Measurements from ENCODE around the gene PALLD. TPM values are rescaled to one million over a fixed set of nuclear protein-coding genes. Genes with fewer than 3 reads are reported as not detected.

Gene PALLD
- total RNA-seq, 1 experiment from 2014 or later, result 50.0 TPM

DNA sequence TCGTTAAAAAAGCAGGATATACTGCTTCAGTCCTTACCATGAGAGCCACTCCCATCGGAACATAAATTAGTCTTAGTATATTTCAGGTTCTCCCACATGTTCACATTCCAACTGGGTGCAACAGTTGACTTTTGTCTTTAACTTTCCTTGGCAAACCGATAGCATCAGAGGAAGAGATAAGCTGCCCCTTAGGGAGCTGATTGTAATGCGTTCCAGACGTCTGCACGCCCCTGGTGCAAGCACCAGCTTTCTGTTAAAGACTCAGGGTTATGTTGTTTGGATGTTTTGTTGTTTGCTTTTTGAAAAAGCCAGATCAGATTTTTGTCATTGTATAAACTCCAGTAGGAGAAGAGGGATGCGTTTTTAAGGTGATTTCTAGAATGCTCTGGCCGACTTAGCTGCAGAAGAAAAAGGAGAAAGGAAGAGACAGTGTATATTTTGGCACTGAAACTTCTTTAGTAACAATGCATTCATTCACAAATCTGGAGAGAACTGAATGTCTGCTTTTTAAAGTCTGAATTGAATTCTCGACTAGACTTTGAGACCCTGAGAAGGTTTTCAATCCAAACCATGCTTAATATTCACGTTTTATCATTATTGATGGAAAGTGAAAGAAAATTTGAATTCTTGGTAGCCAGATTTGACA is 352.3 kb downstream of the PALLD start:
- DNase-seq (ENCODE audit: low read depth), result peak; percentile 19

GRCh38 chr4:168849997-168850396 is 353.1 kb downstream of the PALLD start:
- no peak for DNase-seq (ENCODE audit: low read depth)

- no peak for DNase-seq (ENCODE audit: low read depth)
Observed at GRCh38 chr4:168852387-168852786, 355.5 kb downstream of the PALLD start.

DNA sequence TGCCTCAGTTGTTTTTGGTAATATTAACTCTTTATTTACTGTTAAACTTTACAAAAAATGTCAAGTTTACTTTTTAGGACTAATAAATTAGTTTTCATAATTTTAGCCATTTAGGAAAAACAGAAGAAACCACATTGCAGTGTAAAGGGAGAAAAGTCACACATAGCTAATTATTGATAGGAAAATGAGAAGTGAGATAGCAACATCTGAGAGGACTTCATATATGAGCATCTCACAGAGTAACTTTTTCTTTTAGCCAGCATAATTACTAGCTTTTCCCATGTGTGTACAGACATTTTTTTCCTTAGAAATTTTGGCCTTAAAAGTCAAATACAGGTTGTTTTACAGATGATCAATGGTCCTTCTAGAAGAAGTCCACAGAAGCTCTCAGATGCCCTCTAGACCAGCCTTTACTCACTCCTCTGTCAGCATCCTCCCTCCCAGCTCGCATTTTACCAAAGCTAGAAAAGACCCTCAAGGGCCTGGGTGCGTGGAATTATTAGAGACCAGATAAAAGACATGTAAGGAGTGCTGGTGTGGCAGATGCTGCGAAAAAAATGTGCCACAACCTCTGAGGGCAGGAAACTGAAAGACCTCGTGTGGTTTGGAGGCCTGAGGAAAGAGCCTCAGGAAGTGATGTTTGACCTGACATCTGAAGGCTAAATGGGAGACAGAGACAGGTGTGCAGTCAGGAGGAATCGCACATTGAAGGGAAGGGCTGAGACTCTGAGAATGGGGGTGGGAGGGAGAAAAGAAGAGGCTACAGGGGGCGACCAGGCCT is 356.3 kb downstream of the PALLD start:
- DNase-seq (ENCODE audit: low read depth), result no peak

DNA sequence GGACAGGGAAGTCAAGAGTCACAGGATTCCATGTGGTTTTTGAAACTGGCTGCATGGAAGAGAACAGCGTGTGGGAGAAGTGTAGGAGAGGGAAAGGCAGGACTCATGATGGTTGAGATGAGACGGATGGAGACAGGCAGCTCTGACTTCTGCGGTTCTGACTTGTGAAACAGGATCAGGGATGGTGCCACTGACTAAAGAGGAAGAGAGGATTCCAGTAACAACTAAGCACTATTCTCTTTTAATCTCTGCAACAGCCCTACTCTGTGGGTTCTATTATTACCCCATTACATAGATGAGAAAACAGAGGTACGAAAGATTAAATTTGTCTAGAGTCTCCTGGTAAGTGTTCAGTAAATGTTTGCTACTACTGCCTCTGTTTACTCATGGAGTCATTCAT is 356.9 kb downstream of the PALLD start:
- DNase-seq (ENCODE audit: low read depth), result no peak

DNA sequence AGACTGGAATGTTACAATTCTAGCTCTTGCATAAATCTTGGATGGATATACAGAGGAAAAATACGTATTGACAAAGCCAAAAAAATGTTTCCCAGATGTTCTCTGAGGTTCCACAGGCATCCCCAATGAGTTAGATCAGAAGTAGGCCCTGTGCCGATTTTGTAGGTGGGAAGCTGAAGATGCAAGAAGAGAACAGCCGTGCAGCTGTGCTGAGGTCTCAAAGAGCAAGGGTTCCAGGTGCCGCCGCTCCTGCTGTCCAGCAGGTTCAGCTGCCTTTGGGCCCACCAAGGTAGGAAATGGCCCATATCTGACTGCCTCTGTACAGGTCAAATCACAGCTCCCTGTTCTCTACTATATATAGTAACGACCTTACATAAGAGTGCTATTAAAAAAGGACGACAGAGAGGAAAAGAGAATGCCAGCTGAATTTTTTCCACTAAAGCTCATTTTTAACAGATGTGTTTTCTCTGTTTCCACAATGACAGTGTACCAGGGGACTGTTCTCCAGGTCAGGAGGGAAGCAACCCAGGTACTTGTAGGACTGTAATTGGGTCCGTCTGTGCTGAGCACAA is 357.6 kb downstream of the PALLD start:
- DNase-seq (ENCODE audit: low read depth), result no peak

DNA sequence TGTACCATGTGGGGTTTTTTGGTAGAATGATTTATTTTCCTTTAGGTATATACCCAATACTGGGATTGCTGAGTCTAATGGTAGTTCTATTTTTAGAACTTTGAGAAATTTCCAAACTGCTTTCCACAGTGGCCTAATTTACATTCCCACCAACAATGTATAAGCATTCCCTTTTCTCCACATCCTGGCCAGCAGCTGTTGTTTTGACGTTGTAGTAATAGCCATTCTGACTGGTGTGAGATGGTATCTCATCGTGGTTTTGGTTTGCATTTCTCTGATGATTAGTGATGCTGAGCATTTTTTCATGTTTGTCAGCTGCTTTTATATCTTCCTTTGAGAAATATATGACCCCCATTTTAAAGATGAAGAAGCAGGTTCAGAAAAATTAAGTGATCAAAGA is 359.5 kb downstream of the PALLD start:
- peak; percentile 43 for DNase-seq (ENCODE audit: low read depth)

- DNase-seq (ENCODE audit: low read depth), result no peak
Observed at GRCh38 chr4:168857009-168857408, 360.2 kb downstream of the PALLD start.

- no peak for DNase-seq (ENCODE audit: low read depth)
Observed at GRCh38 chr4:168857546-168858314, 360.9 kb downstream of the PALLD start.

- DNase-seq (ENCODE audit: low read depth), result no peak
Observed at GRCh38 chr4:168859100-168859499, 362.2 kb downstream of the PALLD start.

DNA sequence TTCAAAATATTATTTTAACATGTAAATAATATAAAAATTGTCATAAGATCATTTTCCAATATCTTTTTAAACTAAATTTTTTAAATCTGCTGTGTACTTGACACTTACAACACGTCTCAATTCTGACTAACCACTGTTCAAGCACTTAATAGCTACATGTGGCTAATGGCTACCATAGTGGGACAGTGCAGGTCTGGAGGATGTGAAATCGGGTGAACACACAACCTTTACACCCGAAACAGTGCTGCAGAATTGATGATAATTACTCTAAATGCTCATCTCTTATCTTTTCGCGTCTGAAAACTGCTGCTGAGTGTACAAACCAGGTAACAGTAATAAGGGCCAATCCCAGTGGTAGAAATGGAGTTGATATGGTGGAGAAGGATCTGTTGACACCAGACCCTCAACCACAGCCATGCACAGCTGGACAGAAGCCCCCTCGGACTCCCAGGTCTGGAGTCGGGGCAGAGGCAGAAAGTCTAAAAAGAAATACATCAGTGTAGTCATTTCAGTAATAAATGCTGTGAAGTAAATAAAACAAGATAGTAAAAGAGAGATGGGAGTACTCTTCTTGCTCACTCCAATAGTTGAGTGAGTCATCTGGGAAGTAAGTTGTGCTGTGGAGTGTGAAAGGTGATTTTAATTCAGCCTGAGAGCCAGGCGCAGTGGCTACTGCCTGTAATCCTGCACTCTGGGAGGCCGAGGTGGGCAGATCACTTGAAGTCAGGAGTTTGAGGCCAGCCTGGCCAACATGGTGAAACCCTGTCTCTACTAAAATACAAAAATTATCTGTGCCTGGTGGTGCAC is 363.2 kb downstream of the PALLD start:
- peak; percentile 21 for DNase-seq (ENCODE audit: low read depth)

GRCh38 chr4:168860827-168861226 is 364.0 kb downstream of the PALLD start:
- no peak for DNase-seq (ENCODE audit: low read depth)

DNA sequence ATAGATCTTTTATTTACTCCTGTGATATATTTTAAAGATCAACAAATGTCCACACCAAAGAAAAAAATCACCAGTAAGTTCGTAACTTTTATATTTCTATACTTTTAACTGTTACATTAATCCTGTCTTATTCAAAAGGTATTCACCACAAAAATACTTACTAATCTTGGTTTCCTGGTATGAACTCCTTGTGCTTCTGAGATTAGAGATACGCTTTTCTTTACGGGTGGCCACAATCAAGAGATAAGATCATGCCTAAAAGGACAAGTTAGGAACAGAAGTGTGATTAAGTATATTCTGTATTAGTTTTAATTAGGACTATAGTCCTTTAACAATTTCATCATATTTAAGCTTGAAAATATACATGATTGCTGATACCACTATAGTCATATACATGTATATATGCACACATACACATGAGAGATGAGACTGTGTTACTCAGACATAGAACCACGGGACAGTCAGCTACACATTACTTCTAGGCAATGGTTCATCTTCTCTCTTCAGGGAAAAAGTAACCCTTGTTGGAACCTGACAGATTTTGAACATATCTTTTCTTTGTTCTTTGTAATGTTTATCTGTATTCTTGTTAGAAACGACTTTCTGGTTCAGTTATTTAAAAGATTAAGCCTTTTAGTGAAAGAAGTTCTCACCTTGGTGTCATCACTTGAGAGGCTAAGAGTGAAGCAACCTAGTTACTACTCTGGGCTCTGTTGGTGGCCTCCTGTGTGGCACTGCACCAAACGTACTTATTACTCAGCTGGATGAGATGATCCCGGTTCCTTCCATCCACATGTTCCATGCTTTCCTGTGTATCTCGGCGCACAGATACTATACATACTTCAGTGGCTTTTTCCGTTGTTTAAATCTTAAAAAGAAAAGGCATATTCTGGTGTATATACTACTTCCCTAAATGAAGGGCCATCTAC is 367.1 kb downstream of the PALLD start:
- DNase-seq (ENCODE audit: low read depth), result no peak

GRCh38 chr4:168864821-168865541 is 368.1 kb downstream of the PALLD start:
- no peak for DNase-seq (ENCODE audit: low read depth)

GRCh38 chr4:168865854-168866253 is 369.0 kb downstream of the PALLD start:
- DNase-seq (ENCODE audit: low read depth), result no peak

GRCh38 chr4:168866635-168867034 is 369.8 kb downstream of the PALLD start:
- DNase-seq (ENCODE audit: low read depth), result no peak

DNA sequence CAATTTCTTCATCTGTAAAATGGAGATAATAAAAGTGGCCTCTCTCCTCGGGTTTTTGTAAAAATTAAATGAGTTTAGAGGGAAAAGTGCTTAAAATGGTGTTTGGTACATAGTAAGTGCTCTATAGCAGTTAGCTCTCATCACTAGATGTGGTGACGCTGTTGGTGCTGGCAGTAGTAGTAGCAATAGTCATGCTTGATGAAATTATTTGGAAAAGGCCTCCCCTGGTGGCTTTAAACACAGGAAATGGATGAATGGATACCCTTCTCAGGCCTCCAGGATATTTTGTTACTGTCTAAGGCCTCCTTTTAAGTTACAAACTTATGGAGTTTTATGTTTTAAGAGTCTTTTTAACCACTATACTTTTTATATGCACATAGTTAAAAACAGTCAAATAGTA is 370.3 kb downstream of the PALLD start:
- no peak for DNase-seq (ENCODE audit: low read depth)

- peak; percentile 5 for DNase-seq (ENCODE audit: low read depth)
Observed at GRCh38 chr4:168868044-168868781, 371.4 kb downstream of the PALLD start.

GRCh38 chr4:168868802-168869201 is 371.9 kb downstream of the PALLD start:
- no peak for DNase-seq (ENCODE audit: low read depth)
